Glomerular endothelial cell (primary cell): ENCODE results near the gene CPED1. TPM values are rescaled to one million over a fixed set of nuclear protein-coding genes. Genes with fewer than 3 reads are reported as not detected.

ENCODE experiments used
- DNase-seq: peaks from one replicate; pipeline ENCODE4 v3.0.0-alpha.2; 2011; ENCODE audit warnings: low read depth, low spot score; ENCODE audit errors: extremely low read depth
- total RNA-seq: library from RNA; depleted of rRNA; stranded (reverse); fragments of >200 nt; gene quantifications from 2 replicates; pipeline ENCODE4 v1.2.3, GENCODE V29; 2015

The CPED1 gene
- total RNA-seq, 1 donor from 2014 or later: 2.3 TPM

- no peak for DNase-seq
Measured at GRCh38 chr7:121082400-121083101, 94.0 kb downstream of the CPED1 start.

GRCh38 chr7:121083138-121083789 is 94.8 kb downstream of the CPED1 start:
- DNase-seq: no peak

- no peak for DNase-seq
Measured at GRCh38 chr7:121083790-121084251, 95.3 kb downstream of the CPED1 start.

GRCh38 chr7:121084256-121084655 is 95.7 kb downstream of the CPED1 start:
- DNase-seq: no peak

GRCh38 chr7:121084748-121085336 is 96.3 kb downstream of the CPED1 start:
- DNase-seq: no peak

- no peak for DNase-seq
Measured at GRCh38 chr7:121085922-121086321, 97.4 kb downstream of the CPED1 start.

GRCh38 chr7:121088870-121089269 is 100.4 kb downstream of the CPED1 start:
- DNase-seq: no peak

- no peak for DNase-seq
Measured at GRCh38 chr7:121094829-121095228, 106.3 kb downstream of the CPED1 start.

- DNase-seq: no peak
Measured at GRCh38 chr7:121097577-121097976, 109.1 kb downstream of the CPED1 start.

GRCh38 chr7:121099572-121099971 is 111.1 kb downstream of the CPED1 start:
- DNase-seq: no peak

GRCh38 chr7:121101083-121101482 is 112.6 kb downstream of the CPED1 start:
- no peak for DNase-seq

GRCh38 chr7:121101621-121102020 is 113.1 kb downstream of the CPED1 start:
- no peak for DNase-seq

- DNase-seq: no peak
Measured at GRCh38 chr7:121102619-121103018, 114.1 kb downstream of the CPED1 start.

- no peak for DNase-seq
Measured at GRCh38 chr7:121103086-121103485, 114.6 kb downstream of the CPED1 start.

GRCh38 chr7:121103579-121103978 is 115.1 kb downstream of the CPED1 start:
- no peak for DNase-seq

- no peak for DNase-seq
Measured at GRCh38 chr7:121105262-121105661, 116.8 kb downstream of the CPED1 start.

GRCh38 chr7:121107923-121108498 is 119.5 kb downstream of the CPED1 start:
- DNase-seq: peak; percentile 68

GRCh38 chr7:121109145-121109544 is 120.6 kb downstream of the CPED1 start:
- DNase-seq: no peak

- no peak for DNase-seq
Measured at GRCh38 chr7:121113288-121113687, 124.8 kb downstream of the CPED1 start.

GRCh38 chr7:121116396-121116795 is 127.9 kb downstream of the CPED1 start:
- no peak for DNase-seq

- DNase-seq: no peak
Measured at GRCh38 chr7:121119047-121119446, 130.5 kb downstream of the CPED1 start.

GRCh38 chr7:121123032-121123431 is 134.5 kb downstream of the CPED1 start:
- DNase-seq: no peak
